NB4 (cell line): ENCODE measurements around the gene SMIM24.

Source experiments
- DNase-seq: peaks from one replicate; pipeline ENCODE4 v3.0.0; 2010; ENCODE audit warnings: low read depth
- H3K4me3 ChIP-seq: one replicate; pipeline ENCODE4 v1.5.1; 2011; ENCODE audit warnings: mild to moderate bottlenecking, low read depth, low read length, moderate library complexity
- CTCF ChIP-seq: IDR thresholded peaks from one replicate; pipeline ENCODE4 v1.5.1; 2012; ENCODE audit warnings: low read depth, low read length
- MAX ChIP-seq: IDR thresholded peaks from 2 replicates; pipeline ENCODE4 v1.6.1; 2011; ENCODE audit warnings: low read depth, low read length
- MYC ChIP-seq: IDR thresholded peaks from 2 replicates; pipeline ENCODE4 v1.6.1; 2011; ENCODE audit warnings: low read depth, low read length
- POLR2A ChIP-seq: IDR thresholded peaks from 2 replicates; pipeline ENCODE4 v1.6.1; 2011; ENCODE audit warnings: mild to moderate bottlenecking; ENCODE audit not compliant: insufficient read length; ENCODE audit errors: extremely low read depth

SMIM24 gene

GRCh38 chr19:3497757-3498520 lies 17.6 kb upstream of the SMIM24 start:
- no peak for TF ChIP-seq MYC
- TF ChIP-seq MAX = no peak
- TF ChIP-seq POLR2A = no peak
- no peak for TF ChIP-seq CTCF
- no peak overlapping the region for H3K4me3 ChIP-seq
- no peak for DNase-seq

DNA sequence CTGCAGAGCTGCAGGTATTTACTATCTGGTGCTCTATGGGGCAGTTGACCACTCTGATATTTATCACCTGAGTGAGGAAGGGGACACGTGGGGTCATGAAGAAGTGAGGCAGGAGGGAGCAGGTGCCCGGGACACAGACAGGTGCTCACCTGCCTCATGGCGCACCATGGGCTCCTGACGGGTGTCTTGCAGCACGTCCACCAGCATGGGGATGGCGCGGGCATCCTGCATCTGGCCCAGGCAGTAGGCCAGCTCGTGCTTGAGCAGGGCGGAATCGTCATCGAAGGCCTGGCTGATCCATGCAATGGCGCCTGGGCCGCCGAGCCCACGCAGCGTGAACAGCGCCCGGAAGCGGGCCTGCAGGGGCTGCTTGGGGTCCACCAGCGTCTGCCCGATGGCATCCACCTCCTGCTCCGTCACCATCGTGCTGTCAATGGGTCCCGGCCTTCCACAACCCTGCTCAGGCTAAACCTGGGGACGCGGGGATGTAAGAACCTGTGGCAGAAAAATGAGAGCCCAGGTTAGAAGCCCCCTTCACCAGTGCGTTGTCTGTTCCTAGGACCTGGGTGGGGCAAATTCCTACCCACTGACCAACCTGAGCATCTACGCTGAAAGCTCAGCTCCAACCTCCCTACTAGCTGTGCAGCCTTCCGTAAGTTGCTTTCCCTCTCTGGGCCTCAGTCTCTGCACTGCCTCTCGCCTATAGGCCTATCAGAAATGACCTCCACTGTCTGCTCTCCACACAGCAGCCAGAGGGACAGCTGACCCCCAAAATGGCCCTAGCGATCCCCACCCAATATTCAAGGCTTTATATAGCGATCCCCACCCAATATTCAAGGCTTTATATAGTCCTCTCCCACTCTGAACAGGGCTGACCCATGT lies 16.3 kb upstream of the SMIM24 start:
- H3K4me3 ChIP-seq = no peak overlapping the region
- DNase-seq = no peak
- no peak for TF ChIP-seq CTCF

DNA sequence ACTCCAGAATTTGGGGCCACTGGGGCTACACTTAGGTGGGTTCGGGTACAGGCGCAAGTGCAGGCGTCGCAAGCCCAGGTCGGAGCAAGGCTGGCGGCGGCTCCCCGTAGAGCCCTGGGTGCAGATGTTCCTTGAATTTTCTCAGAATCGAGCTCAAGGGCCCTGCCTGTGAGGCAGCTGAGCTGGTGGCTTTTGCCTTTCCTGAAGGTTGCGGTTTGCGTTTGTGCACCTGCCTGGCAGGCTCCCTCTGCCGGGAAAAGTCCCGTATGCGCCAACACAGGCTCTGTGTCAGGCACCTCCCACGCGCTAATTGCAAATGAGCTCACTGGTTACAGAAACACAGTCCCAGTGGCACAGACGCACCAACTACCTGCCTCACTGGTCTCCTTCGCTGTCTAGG lies 14.2 kb upstream of the SMIM24 start:
- H3K4me3 ChIP-seq = no peak overlapping the region
- TF ChIP-seq MYC = no peak
- TF ChIP-seq CTCF = no peak
- TF ChIP-seq POLR2A = no peak
- TF ChIP-seq MAX = no peak

DNA sequence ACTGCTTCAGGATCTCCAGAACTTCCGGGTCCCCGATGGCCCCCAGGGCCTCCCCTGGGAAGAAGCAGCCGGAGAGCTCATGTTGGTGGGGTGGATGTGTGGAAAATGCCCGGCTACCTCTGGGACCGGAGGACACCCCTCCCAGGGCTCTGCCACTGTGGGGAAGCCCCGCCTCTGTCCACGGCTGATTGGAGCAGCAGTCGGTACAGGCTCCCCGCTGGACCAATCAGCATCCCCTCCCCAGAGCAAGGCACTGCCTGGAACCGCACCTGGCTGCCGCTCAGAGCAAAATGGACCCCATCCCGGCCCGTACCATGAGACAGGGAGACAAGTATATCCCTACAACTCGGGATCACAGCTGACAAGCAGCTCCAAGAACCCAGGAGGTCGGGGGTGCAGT lies 13.7 kb upstream of the SMIM24 start:
- no peak for DNase-seq
- TF ChIP-seq POLR2A (no peak), MAX (no peak), MYC (no peak), CTCF (no peak)
- no peak overlapping the region for H3K4me3 ChIP-seq

More for the DNA sequence above, 14.2 kb upstream of the SMIM24 start:
- no peak for DNase-seq

DNA sequence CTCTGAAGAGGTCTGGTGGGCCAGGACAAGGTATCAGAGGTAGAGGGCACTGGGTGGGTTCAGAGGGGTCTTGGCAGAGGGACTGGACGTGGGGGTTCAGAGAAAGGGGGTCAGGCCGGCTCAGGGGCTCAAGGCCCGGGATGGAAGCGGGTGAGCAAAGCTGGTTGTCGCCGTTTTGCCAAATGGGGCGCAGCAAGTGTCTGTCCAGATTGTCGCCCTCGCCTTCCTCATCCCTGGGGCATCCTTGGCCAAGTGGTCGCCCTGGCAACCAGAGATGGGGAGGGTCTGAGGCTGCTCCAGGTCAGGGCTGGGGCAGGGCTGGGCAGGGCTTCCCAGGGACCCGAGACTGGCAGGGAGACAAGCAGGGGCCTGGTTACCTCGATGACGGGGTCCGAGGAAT lies 13.3 kb upstream of the SMIM24 start:
- H3K4me3 ChIP-seq = no peak overlapping the region
- TF ChIP-seq CTCF (no peak), POLR2A (no peak), MAX (no peak), MYC (no peak)
- no peak for DNase-seq
